Measurements from ENCODE around the gene TEKT1. TPM values are rescaled to one million over a fixed set of nuclear protein-coding genes. Genes with fewer than 3 reads are reported as not detected.
"Not testable (repeated sequence)": the region's sequence is repeated elsewhere in the genome, so short reads cannot be mapped to it uniquely, and the experiment has no call there.

TEKT1 gene
- not detected for total RNA-seq
- polyA plus RNA-seq: not detected
- 0 to 0.49 (median 0) reads per million in 6 experiments for total RNA-seq

DNA sequence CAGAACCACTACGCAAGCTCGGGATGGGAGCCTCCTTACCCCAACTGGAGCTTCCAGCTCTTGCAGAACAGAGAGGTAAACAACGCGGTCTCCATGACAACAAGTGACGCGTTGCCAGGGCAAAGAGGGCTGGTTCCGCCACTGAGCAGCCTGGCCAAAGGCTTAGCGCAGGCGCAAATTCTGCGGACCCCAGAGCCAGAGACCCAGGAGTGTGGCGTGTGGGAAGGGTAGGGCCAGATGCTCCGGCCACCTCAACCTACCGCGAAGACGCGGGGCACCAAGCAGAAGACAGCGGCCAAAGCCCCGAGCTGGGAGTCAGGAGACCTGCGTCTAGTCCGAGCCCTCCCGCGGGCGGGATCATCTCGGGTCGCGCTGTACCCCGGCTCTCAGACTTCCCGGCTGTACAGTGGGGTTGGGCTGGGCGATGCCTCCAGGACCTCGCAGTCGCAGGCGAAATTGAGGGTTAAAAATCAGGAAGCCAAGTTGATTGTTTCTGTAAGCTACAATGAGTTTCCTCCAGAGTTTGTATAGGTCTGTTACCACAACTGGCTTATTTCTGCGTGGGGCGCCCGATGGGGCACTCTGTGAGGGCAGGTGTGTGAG lies at the start of gene TEKT1:
Gene TEKT1, minus strand, starts transcription at position 69 of the 603 bp plus-strand sequence. CDS start 1,353 bp downstream, outside the sequence.
- Mint-ChIP-seq H3K27ac (peak within 1 kb of the TSS in 9 of 10 donors; percentile 19 to 97 (median 93)), H3K4me1 (peaks cover 11 to 20% (median 14%) of the 10 kb centered on the region in 4 donors), H3K9me3 (no peaks in the 10 kb centered on the region), H3K36me3 (no peaks in the 10 kb centered on the region), H3K27me3 (peaks cover 34 to 79% (median 66%) of the 10 kb centered on the region in 5 donors), H3K4me3 (peak within 1 kb of the TSS; percentile 64 to 90 (median 86))
- peak; percentile 47 to 92 (median 75) for DNase-seq
- POLR2A ChIA-PET: no interaction called here
- peak; percentile 90 to 93 for ATAC-seq

GRCh38 chr17:6879221-6879975 lies 47.9 kb upstream of the TEKT1 start:
- H3K4me3 Mint-ChIP-seq, ATAC-seq, H3K4me1 Mint-ChIP-seq, H3K27ac Mint-ChIP-seq, POLR2A ChIA-PET, DNase-seq: not testable (repeated sequence)
- H3K9me3 Mint-ChIP-seq: peaks cover 7 to 30% (median 20%) of the 10 kb centered on the region in 9 donors
- peaks cover 0 to 18% (median 10%) of the 10 kb centered on the region in 3 donors for H3K36me3 Mint-ChIP-seq
- H3K27me3 Mint-ChIP-seq: peaks cover 10 to 42% (median 12%) of the 10 kb centered on the region in 5 donors

- peaks cover 6 to 35% (median 16%) of the 10 kb centered on the region in 5 donors for H3K27me3 Mint-ChIP-seq
- POLR2A ChIA-PET, H3K36me3 Mint-ChIP-seq, H3K4me3 Mint-ChIP-seq, H3K9me3 Mint-ChIP-seq, H3K27ac Mint-ChIP-seq, DNase-seq, H3K4me1 Mint-ChIP-seq, ATAC-seq: not testable (repeated sequence)
These were observed 43.7 kb upstream of the TEKT1 start for GRCh38 chr17:6875276-6875675.

DNA sequence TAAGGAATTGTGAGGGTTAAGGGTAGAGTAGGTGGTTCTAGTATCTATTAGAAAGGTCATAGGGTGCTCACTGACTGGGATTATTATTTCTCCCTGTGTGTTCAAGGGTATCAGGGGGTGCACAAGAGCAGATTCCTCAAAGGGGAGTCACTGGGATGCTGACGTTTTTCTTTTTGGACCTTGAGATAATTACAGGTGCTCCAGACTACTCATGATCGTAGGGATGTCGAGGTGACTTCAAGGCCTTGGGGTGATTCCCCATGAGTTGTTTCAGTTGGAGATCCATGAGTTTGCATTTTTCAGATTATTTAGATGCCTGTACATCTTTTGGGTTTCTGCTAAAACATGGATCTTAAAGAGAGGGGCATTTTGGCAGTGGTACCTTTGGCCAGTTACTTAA lies 41.4 kb upstream of the TEKT1 start:
- H3K36me3 Mint-ChIP-seq: no peaks in the 10 kb centered on the region
- POLR2A ChIA-PET: no interaction called here
- no peaks in the 10 kb centered on the region for H3K4me1 Mint-ChIP-seq
- H3K4me3 Mint-ChIP-seq: no peak overlapping the region
- peaks cover 5 to 20% (median 15%) of the 10 kb centered on the region in 5 donors for H3K27me3 Mint-ChIP-seq
- H3K9me3 Mint-ChIP-seq: no peaks in the 10 kb centered on the region
- DNase-seq (no peak), ATAC-seq (no peak)
- H3K27ac Mint-ChIP-seq: no peak overlapping the region

- DNase-seq (no peak), ATAC-seq (no peak)
- POLR2A ChIA-PET: no interaction called here
- H3K27ac Mint-ChIP-seq: no peak overlapping the region
- H3K4me1 Mint-ChIP-seq: no peaks in the 10 kb centered on the region
- no peak overlapping the region for H3K4me3 Mint-ChIP-seq
- H3K36me3 Mint-ChIP-seq: no peaks in the 10 kb centered on the region
- no peaks in the 10 kb centered on the region for H3K9me3 Mint-ChIP-seq
- H3K27me3 Mint-ChIP-seq: peaks cover 6 to 17% (median 12%) of the 10 kb centered on the region in 5 donors
These were observed 39.3 kb upstream of the TEKT1 start for GRCh38 chr17:6870841-6871240.

- no peak overlapping the region for H3K27ac Mint-ChIP-seq
- POLR2A ChIA-PET: no interaction called here
- peaks cover 0 to 4% (median 0%) of the 10 kb centered on the region in 3 donors for H3K36me3 Mint-ChIP-seq
- DNase-seq (no peak), ATAC-seq (no peak)
- no peaks in the 10 kb centered on the region for H3K4me1 Mint-ChIP-seq
- no peaks in the 10 kb centered on the region for H3K9me3 Mint-ChIP-seq
- H3K4me3 Mint-ChIP-seq: no peak overlapping the region
- H3K27me3 Mint-ChIP-seq: peaks cover 9 to 25% (median 18%) of the 10 kb centered on the region in 5 donors
These were observed 37.1 kb upstream of the TEKT1 start for GRCh38 chr17:6868582-6868981.

- Mint-ChIP-seq H3K4me1 (peaks cover under 1 to 3% (median 2%) of the 10 kb centered on the region in 4 donors), H3K27ac (no peak overlapping the region), H3K36me3 (peaks cover 0 to 4% (median 0%) of the 10 kb centered on the region in 3 donors), H3K4me3 (no peak overlapping the region), H3K9me3 (no peaks in the 10 kb centered on the region), H3K27me3 (peaks cover 10 to 30% (median 18%) of the 10 kb centered on the region in 5 donors)
- no peak for ATAC-seq
- POLR2A ChIA-PET: no interaction called here
- DNase-seq: no peak
These were observed 36.3 kb upstream of the TEKT1 start for GRCh38 chr17:6867849-6868248.

GRCh38 chr17:6862825-6863224 lies 31.3 kb upstream of the TEKT1 start:
- DNase-seq (no peak), ATAC-seq (peak in 1 of 2 donors; percentile 48)
- peaks cover 7 to 31% (median 13%) of the 10 kb centered on the region in 5 donors for H3K27me3 Mint-ChIP-seq
- H3K4me3 Mint-ChIP-seq: no peak overlapping the region
- POLR2A ChIA-PET: no interaction called here
- H3K4me1 Mint-ChIP-seq: peaks cover 10 to 12% (median 11%) of the 10 kb centered on the region in 4 donors
- peak overlapping the region in 1 of 10 donors; percentile 36 for H3K27ac Mint-ChIP-seq
- no peaks in the 10 kb centered on the region for H3K9me3 Mint-ChIP-seq
- H3K36me3 Mint-ChIP-seq: peaks cover 0 to 4% (median 4%) of the 10 kb centered on the region in 3 donors

DNA sequence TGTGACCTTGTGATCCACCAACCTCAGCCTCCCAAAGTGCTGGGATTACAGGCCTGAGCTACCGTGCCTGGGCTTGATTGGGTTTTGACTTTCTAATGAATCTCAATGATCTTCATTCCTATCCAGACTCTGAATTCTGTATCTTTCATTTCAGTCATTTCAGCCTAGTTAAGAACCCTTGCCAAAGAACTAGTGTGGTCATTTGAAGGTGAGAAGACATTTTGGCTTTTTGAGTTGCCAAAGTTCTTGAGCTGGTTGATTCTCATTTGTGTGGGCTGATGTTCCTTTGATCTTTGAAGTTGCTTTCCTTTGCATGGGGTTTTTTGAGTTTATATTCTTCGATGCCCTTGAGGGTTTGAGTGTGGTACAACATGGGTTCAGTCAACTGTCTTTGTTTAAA lies 30.6 kb upstream of the TEKT1 start:
- H3K27ac Mint-ChIP-seq: peak overlapping the region in 1 of 10 donors; percentile 36
- peaks cover 6 to 31% (median 13%) of the 10 kb centered on the region in 5 donors for H3K27me3 Mint-ChIP-seq
- H3K36me3 Mint-ChIP-seq: peaks cover 0 to 4% (median 4%) of the 10 kb centered on the region in 3 donors
- H3K4me3 Mint-ChIP-seq: peak overlapping the region in 1 of 10 donors; percentile 15
- POLR2A ChIA-PET: no interaction called here
- DNase-seq (no peak), ATAC-seq (no peak)
- H3K9me3 Mint-ChIP-seq: no peaks in the 10 kb centered on the region
- peaks cover 10 to 12% (median 11%) of the 10 kb centered on the region in 4 donors for H3K4me1 Mint-ChIP-seq

DNA sequence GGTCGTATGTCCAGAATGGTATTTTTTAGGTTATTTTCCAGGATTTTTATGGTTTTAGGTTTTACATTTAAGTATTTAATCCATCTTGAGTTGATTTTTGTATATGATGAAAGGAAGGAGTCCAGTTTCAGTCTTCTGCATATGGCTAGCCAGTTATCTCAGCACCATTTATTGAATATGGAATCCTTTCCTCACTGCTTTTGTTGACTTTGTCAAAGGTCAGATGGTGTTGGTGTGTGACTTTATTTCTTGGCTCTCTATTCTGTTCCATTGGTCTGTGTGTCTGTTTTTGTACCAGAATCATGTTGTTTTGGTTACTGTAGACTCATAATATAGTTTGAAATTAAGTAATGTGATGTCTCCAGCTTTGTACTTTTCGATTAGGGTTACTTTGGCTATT lies 26.4 kb upstream of the TEKT1 start:
- POLR2A ChIA-PET: no interaction called here
- no peak overlapping the region for H3K27ac Mint-ChIP-seq

DNA sequence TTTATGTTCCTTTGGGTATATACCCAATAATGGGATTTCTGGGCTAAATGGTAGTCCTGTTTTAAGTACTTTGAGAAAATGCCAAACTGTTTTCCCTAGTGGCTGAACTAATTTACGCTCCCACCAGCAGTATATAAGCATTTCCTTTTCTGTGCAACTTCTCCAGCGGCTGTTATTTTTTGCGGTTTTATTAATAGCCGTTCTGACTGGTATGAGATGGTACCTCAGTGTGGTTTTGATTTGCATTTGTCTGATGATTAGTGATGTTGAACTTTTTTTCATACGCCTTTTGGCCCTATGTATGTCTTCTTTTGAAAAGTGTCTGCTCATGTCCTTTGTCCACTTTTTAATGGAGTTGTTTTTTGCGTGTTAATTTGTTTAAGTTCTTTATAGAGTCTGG lies 25.8 kb upstream of the TEKT1 start:
- Mint-ChIP-seq H3K27me3 (peaks cover 1 to 9% (median 6%) of the 10 kb centered on the region in 5 donors), H3K9me3 (no peaks in the 10 kb centered on the region), H3K4me1 (peaks cover 7 to 18% (median 15%) of the 10 kb centered on the region in 4 donors), H3K4me3 (no peak overlapping the region), H3K36me3 (peaks cover 0 to 4% (median 0%) of the 10 kb centered on the region in 3 donors), H3K27ac (no peak overlapping the region)
- ATAC-seq (no peak), DNase-seq (no peak)
- POLR2A ChIA-PET: no interaction called here

More for the DNA sequence above, 26.4 kb upstream of the TEKT1 start:
- Mint-ChIP-seq H3K27me3 (peaks cover 4 to 11% (median 9%) of the 10 kb centered on the region in 5 donors), H3K4me3 (no peak overlapping the region), H3K4me1 (peaks cover 13 to 23% (median 20%) of the 10 kb centered on the region in 4 donors), H3K9me3 (no peaks in the 10 kb centered on the region), H3K36me3 (peaks cover 0 to 4% (median 0%) of the 10 kb centered on the region in 3 donors)
- DNase-seq: no peak
- ATAC-seq: no peak

GRCh38 chr17:6856051-6856450 lies 24.5 kb upstream of the TEKT1 start:
- no peak overlapping the region for H3K27ac Mint-ChIP-seq
- peaks cover 0 to 4% (median 0%) of the 10 kb centered on the region in 3 donors for H3K36me3 Mint-ChIP-seq
- no peak overlapping the region for H3K4me3 Mint-ChIP-seq
- peaks cover 0 to 10% (median 4%) of the 10 kb centered on the region in 5 donors for H3K27me3 Mint-ChIP-seq
- DNase-seq: no peak
- no peaks in the 10 kb centered on the region for H3K9me3 Mint-ChIP-seq
- peaks cover 2 to 15% (median 12%) of the 10 kb centered on the region in 4 donors for H3K4me1 Mint-ChIP-seq
- ATAC-seq: no peak
- POLR2A ChIA-PET: no interaction called here

Measured in naive thymus-derived CD8-positive, alpha-beta T cell (primary cell).